Skeletal muscle satellite cell (primary cell): Measurements from ENCODE around the gene ZC3H18.

Experiments
- H3K27me3 ChIP-seq: 2 replicates; pipeline ENCODE4 v1.7.0; 2013; ENCODE audit warnings: low read length; ENCODE audit not compliant: control insufficient read depth, insufficient read depth
- H3K36me3 ChIP-seq: 2 replicates; pipeline ENCODE4 v1.7.0; 2013; ENCODE audit warnings: mild to moderate bottlenecking, control low read depth, low read length; ENCODE audit not compliant: insufficient read depth
- H3K4me1 ChIP-seq: 2 replicates; pipeline ENCODE4 v1.7.0; 2013; ENCODE audit warnings: low read length; ENCODE audit not compliant: control insufficient read depth, insufficient read depth
- H3K4me2 ChIP-seq: 2 replicates; pipeline ENCODE4 v1.7.0; 2013; ENCODE audit warnings: mild to moderate bottlenecking, low read length
- H3K4me3 ChIP-seq: 2 replicates; pipeline ENCODE4 v1.7.0; 2013; ENCODE audit warnings: low read length
- H3K9ac ChIP-seq: 2 replicates; pipeline ENCODE4 v1.7.0; 2013; ENCODE audit warnings: mild to moderate bottlenecking, low read depth, low read length, moderate library complexity
- H3K9me3 ChIP-seq: replicated peaks from 2 replicates; pipeline ENCODE4 v1.7.0; 2013; ENCODE audit warnings: mild to moderate bottlenecking, control low read depth, low read length

ZC3H18 gene

GRCh38 chr16:88577166-88577565 is 7.0 kb downstream of the ZC3H18 start:
- H3K4me2 ChIP-seq, result no peak overlapping the region
- H3K4me3 ChIP-seq, result no peak overlapping the region
- H3K27me3 ChIP-seq, result no peaks in the 10 kb centered on the region
- H3K9ac ChIP-seq, result no peak overlapping the region
- peaks cover 68% of the 10 kb centered on the region for H3K36me3 ChIP-seq
- no peaks in the 10 kb centered on the region for H3K4me1 ChIP-seq
- H3K9me3 ChIP-seq, result no peaks in the 10 kb centered on the region

- H3K27me3 ChIP-seq, result no peaks in the 10 kb centered on the region
- H3K9me3 ChIP-seq, result no peaks in the 10 kb centered on the region
- peaks cover 71% of the 10 kb centered on the region for H3K36me3 ChIP-seq
- no peak overlapping the region for H3K4me2 ChIP-seq
- H3K9ac ChIP-seq, result no peak overlapping the region
- no peak overlapping the region for H3K4me3 ChIP-seq
- H3K4me1 ChIP-seq, result no peaks in the 10 kb centered on the region
Measured at GRCh38 chr16:88578446-88579313, 8.5 kb downstream of the ZC3H18 start.

DNA sequence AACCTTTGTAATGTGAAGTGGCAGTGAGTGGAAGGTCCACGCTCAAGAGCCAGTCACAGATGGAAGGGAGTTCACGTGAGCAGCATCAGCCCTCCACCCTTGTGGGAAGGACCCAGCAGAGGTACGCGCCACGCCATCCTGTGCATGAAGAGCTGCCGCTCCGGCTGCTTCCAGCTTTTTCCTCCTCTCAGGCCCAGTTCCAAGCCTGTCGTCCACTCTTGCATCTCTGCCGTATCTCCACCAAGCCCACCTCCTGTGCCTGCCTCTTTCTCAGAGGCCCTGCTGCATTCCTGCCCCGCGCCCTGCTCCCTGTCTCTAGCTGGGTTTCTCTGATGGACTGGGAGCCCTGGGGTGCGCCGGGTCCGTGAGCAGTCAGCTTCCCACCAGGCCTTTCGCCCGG is 10.2 kb downstream of the ZC3H18 start:
- Histone ChIP-seq H3K27me3 (no peaks in the 10 kb centered on the region), H3K4me1 (no peaks in the 10 kb centered on the region), H3K4me3 (no peak overlapping the region), H3K4me2 (no peak overlapping the region), H3K9me3 (no peaks in the 10 kb centered on the region), H3K36me3 (peaks cover 69% of the 10 kb centered on the region), H3K9ac (no peak overlapping the region)

DNA sequence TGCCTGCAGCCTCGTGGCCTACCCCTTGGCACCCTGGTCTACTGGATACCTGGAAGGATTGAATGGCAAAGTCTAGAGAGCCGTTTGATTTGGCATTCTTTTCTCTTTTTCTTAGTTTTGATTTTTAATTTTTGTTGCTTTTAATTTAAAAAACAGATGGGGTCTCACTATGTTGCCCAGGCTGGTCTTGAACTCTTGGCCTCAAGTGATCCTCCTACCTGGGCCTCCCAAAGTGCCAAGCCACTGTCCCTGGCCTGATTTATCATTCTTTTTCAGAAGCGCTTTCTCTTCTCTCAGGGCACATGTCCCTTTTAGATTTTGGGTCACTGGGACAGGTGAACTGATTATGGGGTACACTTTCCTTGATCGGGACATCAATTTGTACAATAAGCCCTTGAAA is 10.8 kb downstream of the ZC3H18 start:
- H3K9me3 ChIP-seq, result no peaks in the 10 kb centered on the region
- H3K36me3 ChIP-seq, result peaks cover 69% of the 10 kb centered on the region
- H3K4me3 ChIP-seq, result no peak overlapping the region
- no peaks in the 10 kb centered on the region for H3K4me1 ChIP-seq
- H3K27me3 ChIP-seq, result no peaks in the 10 kb centered on the region
- no peak overlapping the region for H3K9ac ChIP-seq
- H3K4me2 ChIP-seq, result no peak overlapping the region

- Histone ChIP-seq H3K9ac (no peak overlapping the region), H3K27me3 (no peaks in the 10 kb centered on the region), H3K4me1 (no peaks in the 10 kb centered on the region), H3K4me2 (no peak overlapping the region), H3K9me3 (no peaks in the 10 kb centered on the region), H3K4me3 (no peak overlapping the region), H3K36me3 (peaks cover 68% of the 10 kb centered on the region)
Measured at GRCh38 chr16:88582912-88583575, 12.8 kb downstream of the ZC3H18 start.

DNA sequence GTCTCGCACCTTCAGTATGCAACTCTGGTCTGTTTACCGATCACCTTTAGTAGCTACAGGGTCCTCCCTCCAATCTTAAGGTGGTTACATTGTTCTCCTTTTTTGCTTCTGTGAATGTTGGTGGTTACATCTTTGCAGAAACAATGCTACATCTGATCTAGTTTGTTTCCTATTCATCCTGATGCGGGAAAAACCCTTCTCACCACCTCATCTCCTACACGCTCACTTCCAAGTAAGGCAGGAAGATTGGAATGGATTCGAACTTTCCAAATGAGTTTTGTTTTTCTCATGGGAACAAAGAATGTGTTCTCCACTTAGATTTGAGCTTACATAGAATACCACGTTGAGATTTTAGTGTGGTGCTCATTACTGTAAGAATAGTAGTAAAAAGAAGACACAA is 14.5 kb downstream of the ZC3H18 start:
- Histone ChIP-seq H3K9me3 (no peaks in the 10 kb centered on the region), H3K4me3 (no peak overlapping the region), H3K27me3 (no peaks in the 10 kb centered on the region), H3K9ac (no peak overlapping the region), H3K4me2 (no peak overlapping the region), H3K4me1 (no peaks in the 10 kb centered on the region), H3K36me3 (peaks cover 69% of the 10 kb centered on the region)

DNA sequence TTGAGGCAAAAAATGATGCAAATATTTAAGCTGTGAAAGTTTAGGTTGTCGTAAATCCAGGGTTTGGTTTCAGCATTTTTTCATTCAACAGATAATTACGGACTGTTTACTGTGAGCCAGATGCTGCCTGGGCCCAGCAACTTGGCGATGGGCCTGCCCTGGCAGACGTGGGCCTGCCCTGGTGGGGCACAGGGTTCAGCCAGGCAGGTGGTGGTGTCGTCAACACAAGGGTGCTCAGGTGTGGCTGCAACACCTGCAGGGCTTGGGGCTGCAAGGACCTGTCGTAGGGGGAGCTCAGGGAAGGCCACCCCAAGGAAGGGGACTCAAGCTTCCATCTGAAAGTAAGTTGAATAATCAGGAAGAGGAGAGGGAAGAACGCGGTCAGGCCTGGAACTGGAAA is 15.1 kb downstream of the ZC3H18 start:
- H3K27me3 ChIP-seq, result no peaks in the 10 kb centered on the region
- no peaks in the 10 kb centered on the region for H3K9me3 ChIP-seq
- no peaks in the 10 kb centered on the region for H3K4me1 ChIP-seq
- H3K9ac ChIP-seq, result no peak overlapping the region
- H3K36me3 ChIP-seq, result peaks cover 69% of the 10 kb centered on the region
- no peak overlapping the region for H3K4me3 ChIP-seq
- no peak overlapping the region for H3K4me2 ChIP-seq

DNA sequence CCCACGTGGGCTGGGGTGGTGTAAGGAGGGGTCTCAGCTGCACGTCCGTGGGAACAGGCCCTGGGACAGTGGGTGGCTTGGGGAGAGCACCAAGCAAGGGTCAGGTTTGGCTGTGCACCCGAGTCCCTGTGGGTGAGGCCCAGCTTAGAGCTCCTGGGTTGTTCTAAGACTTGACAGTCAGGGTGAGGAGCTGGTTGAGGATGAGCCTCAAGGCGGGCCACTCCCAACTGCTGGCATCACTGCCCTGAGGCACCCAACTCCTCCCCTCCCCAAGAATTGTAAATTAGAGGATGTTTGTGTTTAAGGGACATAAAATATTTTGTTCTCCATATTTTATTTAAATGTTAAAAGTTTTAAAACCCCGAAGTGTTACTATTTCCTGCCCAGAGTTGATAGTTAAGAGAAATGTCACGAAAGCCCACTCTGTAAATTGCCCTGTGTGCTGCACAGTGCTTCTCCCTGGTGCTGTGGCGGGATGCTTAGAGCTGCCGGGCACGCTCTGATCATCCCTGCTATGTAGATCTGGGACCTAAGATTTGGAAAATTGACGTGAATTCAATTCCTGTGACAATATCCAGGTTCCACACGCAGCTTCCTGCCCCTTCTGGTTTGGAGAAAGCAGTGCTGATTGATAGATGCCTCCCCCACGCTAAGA is 15.9 kb downstream of the ZC3H18 start:
- no peak overlapping the region for H3K4me3 ChIP-seq
- H3K27me3 ChIP-seq, result no peaks in the 10 kb centered on the region
- H3K4me1 ChIP-seq, result no peaks in the 10 kb centered on the region
- no peaks in the 10 kb centered on the region for H3K9me3 ChIP-seq
- peaks cover 66% of the 10 kb centered on the region for H3K36me3 ChIP-seq
- H3K9ac ChIP-seq, result no peak overlapping the region
- no peak overlapping the region for H3K4me2 ChIP-seq

- peaks cover 56% of the 10 kb centered on the region for H3K36me3 ChIP-seq
- no peaks in the 10 kb centered on the region for H3K9me3 ChIP-seq
- H3K4me1 ChIP-seq, result peaks cover 6% of the 10 kb centered on the region
- no peak overlapping the region for H3K4me2 ChIP-seq
- no peak overlapping the region for H3K9ac ChIP-seq
- no peaks in the 10 kb centered on the region for H3K27me3 ChIP-seq
- H3K4me3 ChIP-seq, result no peak overlapping the region
Measured at GRCh38 chr16:88588148-88588547, 17.9 kb downstream of the ZC3H18 start.

DNA sequence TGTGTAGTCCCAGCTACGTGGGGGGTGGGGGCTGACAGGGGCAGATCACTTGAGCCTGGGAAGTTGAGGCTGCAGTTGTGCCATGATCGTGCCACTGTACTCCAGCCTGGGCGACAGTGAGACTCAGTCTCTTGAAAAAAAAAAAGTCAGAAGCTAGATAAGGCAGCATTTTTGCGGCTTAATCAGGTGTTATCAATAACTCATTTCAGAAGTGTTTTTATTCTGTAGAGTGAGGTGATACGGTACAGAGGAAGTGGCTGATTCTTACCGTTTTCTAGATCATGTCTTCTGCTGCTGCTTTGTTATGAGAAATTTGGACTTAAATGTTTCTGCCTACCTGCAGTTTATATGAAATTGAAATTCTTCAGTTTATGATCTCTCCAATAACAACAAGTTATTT is 18.6 kb downstream of the ZC3H18 start:
- H3K9me3 ChIP-seq, result no peaks in the 10 kb centered on the region
- no peak overlapping the region for H3K9ac ChIP-seq
- no peak overlapping the region for H3K4me3 ChIP-seq
- H3K4me1 ChIP-seq, result peaks cover 6% of the 10 kb centered on the region
- peaks cover 55% of the 10 kb centered on the region for H3K36me3 ChIP-seq
- no peaks in the 10 kb centered on the region for H3K27me3 ChIP-seq
- no peak overlapping the region for H3K4me2 ChIP-seq

DNA sequence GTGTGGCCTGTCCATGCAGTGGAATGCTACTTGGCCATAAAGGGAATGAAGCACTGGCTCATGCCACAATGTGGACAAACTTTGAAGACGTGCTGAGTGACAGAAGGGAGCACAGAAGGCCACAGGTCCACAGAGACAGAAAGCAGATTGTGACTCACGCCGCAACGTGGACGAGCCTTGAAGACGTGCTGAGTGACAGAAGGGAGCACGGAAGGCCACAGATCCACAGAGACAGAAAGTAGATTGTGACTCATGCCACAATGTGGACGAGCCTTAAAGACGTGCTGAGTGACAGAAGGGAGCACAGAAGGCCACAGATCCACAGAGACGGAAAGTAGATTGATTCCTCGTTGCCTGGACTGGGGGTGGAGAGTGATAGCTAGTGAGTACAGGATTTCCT is 19.2 kb downstream of the ZC3H18 start:
- peaks cover 6% of the 10 kb centered on the region for H3K4me1 ChIP-seq
- no peak overlapping the region for H3K4me2 ChIP-seq
- no peak overlapping the region for H3K9ac ChIP-seq
- peaks cover 61% of the 10 kb centered on the region for H3K36me3 ChIP-seq
- H3K9me3 ChIP-seq, result no peaks in the 10 kb centered on the region
- no peak overlapping the region for H3K4me3 ChIP-seq
- H3K27me3 ChIP-seq, result no peaks in the 10 kb centered on the region
